ENCODE data around the gene SCUBE1.

DNA sequence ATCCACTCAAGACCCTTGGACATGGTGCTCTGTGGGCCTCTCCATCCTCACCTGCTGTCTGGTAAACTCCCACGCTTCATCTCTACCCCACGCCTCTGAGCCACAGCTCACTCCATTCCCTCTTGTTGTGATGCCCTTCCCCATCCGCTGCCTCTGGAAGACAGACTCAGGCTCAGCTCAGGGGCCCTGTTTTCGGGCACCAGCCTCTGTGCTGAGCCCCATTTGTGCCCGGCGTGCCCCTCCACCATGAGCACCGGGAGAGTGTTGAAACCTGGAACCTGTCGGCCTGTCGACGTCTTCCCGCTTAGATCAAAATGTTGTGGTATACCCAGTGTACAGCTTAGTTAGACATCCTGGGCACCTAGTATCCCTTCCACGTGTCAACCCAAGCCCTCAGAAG, 6.5 kb upstream of the SCUBE1 start:
- TF ChIP-seq EZH2 (IDR thresholded peaks at IDR 0.05; ENCODE audit: low read depth, unreplicated experiment) (no peak), EZH2phosphoT487 (IDR thresholded peaks at IDR 0.05; ENCODE audit: unreplicated experiment) (no peak)
- TF ChIP-seq, protein P1, sequence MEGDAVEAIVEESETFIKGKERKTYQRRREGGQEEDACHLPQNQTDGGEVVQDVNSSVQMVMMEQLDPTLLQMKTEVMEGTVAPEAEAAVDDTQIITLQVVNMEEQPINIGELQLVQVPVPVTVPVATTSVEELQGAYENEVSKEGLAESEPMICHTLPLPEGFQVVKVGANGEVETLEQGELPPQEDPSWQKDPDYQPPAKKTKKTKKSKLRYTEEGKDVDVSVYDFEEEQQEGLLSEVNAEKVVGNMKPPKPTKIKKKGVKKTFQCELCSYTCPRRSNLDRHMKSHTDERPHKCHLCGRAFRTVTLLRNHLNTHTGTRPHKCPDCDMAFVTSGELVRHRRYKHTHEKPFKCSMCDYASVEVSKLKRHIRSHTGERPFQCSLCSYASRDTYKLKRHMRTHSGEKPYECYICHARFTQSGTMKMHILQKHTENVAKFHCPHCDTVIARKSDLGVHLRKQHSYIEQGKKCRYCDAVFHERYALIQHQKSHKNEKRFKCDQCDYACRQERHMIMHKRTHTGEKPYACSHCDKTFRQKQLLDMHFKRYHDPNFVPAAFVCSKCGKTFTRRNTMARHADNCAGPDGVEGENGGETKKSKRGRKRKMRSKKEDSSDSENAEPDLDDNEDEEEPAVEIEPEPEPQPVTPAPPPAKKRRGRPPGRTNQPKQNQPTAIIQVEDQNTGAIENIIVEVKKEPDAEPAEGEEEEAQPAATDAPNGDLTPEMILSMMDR (conservative IDR thresholded peaks at IDR 0.05; ENCODE audit: low read depth in 2 of 2) = no peak
